ENCODE data around the gene PNPLA6. TPM values are rescaled to one million over a fixed set of nuclear protein-coding genes. Genes with fewer than 3 reads are reported as not detected.

PNPLA6 gene
- polyA plus RNA-seq, 1 donor (not counting 4 experiments of a cell fraction or from before 2014, with no cell fraction given), result 22.4 TPM

DNA sequence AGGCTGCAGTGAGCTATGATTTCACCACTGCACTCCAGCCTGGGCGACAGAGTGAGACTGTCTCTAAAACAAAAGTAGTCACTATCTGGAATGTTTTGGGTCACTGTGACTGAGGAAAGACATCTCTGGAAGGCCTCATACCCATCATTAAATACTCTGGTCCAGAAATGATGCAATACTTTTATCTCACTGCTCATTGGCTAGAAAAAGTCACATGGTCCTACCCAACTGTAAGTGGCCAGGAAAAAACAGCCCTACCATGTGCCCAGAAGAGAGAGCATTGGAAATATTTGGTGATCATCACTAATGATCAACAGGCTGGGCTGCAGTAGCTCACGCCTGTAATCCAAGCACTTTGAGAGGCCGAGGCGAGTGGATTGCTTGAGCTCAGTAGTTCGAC, 29.8 kb downstream of the PNPLA6 start:
- Histone ChIP-seq H3K9me1 (ENCODE audit: control insufficient read depth, extremely low read depth, insufficient read depth, low read length) (no peaks in the 10 kb centered on the region), H3K4me1 (ENCODE audit: control insufficient read depth, extremely low read depth, insufficient read depth, low read length) (no peaks in the 10 kb centered on the region), H3K9ac (ENCODE audit: control insufficient read depth, extremely low read depth, insufficient read depth, low read length) (no peak overlapping the region), H3K9me3 (ENCODE audit: control insufficient read depth, low read depth, low read length) (no peaks in the 10 kb centered on the region), H3K36me3 (ENCODE audit: control insufficient read depth in 2 of 2, extremely low read depth in 1 of 2, insufficient read depth in 2 of 2, low read length in 2 of 2) (peaks cover 0 to 7% of the 10 kb centered on the region in 2 experiments), H3K79me2 (ENCODE audit: control insufficient read depth, insufficient read depth, low read length) (no peaks in the 10 kb centered on the region), H4K20me1 (ENCODE audit: control insufficient read depth, extremely low read depth, insufficient read depth, low read length) (no peaks in the 10 kb centered on the region), H3K27me3 (ENCODE audit: control insufficient read depth, extremely low read depth, insufficient read depth, low read length) (no peaks in the 10 kb centered on the region), H3K27ac (ENCODE audit: control insufficient read depth, insufficient read depth, low read length) (no peak overlapping the region), H3K4me2 (ENCODE audit: control insufficient read depth, extremely low read depth, insufficient read depth, low read depth, low read length) (no peak overlapping the region), H3K4me3 (ENCODE audit: control insufficient read depth in 2 of 3, extremely low read depth in 1 of 3, insufficient read depth in 2 of 3, low read depth in 1 of 3, low read length in 3 of 3) (no peak overlapping the region), H2AFZ (ENCODE audit: control insufficient read depth, low read length) (no peak overlapping the region)
- TF ChIP-seq, protein P1, sequence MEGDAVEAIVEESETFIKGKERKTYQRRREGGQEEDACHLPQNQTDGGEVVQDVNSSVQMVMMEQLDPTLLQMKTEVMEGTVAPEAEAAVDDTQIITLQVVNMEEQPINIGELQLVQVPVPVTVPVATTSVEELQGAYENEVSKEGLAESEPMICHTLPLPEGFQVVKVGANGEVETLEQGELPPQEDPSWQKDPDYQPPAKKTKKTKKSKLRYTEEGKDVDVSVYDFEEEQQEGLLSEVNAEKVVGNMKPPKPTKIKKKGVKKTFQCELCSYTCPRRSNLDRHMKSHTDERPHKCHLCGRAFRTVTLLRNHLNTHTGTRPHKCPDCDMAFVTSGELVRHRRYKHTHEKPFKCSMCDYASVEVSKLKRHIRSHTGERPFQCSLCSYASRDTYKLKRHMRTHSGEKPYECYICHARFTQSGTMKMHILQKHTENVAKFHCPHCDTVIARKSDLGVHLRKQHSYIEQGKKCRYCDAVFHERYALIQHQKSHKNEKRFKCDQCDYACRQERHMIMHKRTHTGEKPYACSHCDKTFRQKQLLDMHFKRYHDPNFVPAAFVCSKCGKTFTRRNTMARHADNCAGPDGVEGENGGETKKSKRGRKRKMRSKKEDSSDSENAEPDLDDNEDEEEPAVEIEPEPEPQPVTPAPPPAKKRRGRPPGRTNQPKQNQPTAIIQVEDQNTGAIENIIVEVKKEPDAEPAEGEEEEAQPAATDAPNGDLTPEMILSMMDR (optimal IDR thresholded peaks at IDR 0.05 in 1 of 3, IDR thresholded peaks at IDR 0.05 in 1 of 3, conservative IDR thresholded peaks at IDR 0.05 in 1 of 3; ENCODE audit: extremely low read depth in 1 of 3, insufficient read depth in 2 of 3, low read length in 3 of 3), result no peak
- TF ChIP-seq EZH2 (IDR thresholded peaks at IDR 0.05; ENCODE audit: low read length), result no peak
- FAIRE-seq (no peak), DNase-seq (ENCODE audit: low read depth, low spot score) (no peak)
- dilution Hi-C loops (cut with MboI; ENCODE audit: extremely low pct_ligation_motif_present, low sequenced_read_pairs), result no loop called here

DNA sequence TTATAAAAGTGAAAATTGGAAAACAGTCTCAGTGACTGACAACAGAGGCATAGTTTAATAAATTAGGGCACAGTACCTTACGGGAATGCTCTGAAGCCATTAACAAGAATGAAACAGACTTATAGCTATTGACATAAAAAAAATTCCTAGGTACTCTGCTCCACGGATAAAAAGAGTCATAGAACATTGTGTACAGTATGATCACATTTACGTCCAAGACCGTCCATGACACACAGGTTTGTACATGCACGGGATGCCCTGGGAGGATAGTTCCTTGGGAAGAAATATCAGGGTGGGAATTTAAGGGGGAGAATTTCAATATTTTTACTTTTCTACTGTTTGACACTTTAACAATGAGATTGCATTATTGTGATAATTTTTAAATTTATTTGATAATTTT, 35.2 kb downstream of the PNPLA6 start:
- Histone ChIP-seq H3K27me3 (ENCODE audit: control insufficient read depth, extremely low read depth, insufficient read depth, low read length) (no peaks in the 10 kb centered on the region), H3K79me2 (ENCODE audit: control insufficient read depth, insufficient read depth, low read length) (no peaks in the 10 kb centered on the region), H3K36me3 (ENCODE audit: control insufficient read depth in 2 of 2, extremely low read depth in 1 of 2, insufficient read depth in 2 of 2, low read length in 2 of 2) (no peaks in the 10 kb centered on the region), H3K9ac (ENCODE audit: control insufficient read depth, extremely low read depth, insufficient read depth, low read length) (peak overlapping the region; percentile 15), H3K4me2 (ENCODE audit: control insufficient read depth, extremely low read depth, insufficient read depth, low read depth, low read length) (peak overlapping the region; percentile 64), H4K20me1 (ENCODE audit: control insufficient read depth, extremely low read depth, insufficient read depth, low read length) (no peaks in the 10 kb centered on the region), H2AFZ (ENCODE audit: control insufficient read depth, low read length) (peak overlapping the region; percentile 33), H3K4me3 (ENCODE audit: control insufficient read depth in 2 of 3, extremely low read depth in 1 of 3, insufficient read depth in 2 of 3, low read depth in 1 of 3, low read length in 3 of 3) (no peak overlapping the region), H3K9me3 (ENCODE audit: control insufficient read depth, low read depth, low read length) (no peaks in the 10 kb centered on the region), H3K9me1 (ENCODE audit: control insufficient read depth, extremely low read depth, insufficient read depth, low read length) (no peaks in the 10 kb centered on the region), H3K4me1 (ENCODE audit: control insufficient read depth, extremely low read depth, insufficient read depth, low read length) (peaks cover 12% of the 10 kb centered on the region), H3K27ac (ENCODE audit: control insufficient read depth, insufficient read depth, low read length) (peak overlapping the region; percentile 26)
- dilution Hi-C loops (cut with MboI; ENCODE audit: extremely low pct_ligation_motif_present, low sequenced_read_pairs), result no loop called here
- no peak for TF ChIP-seq EZH2 (IDR thresholded peaks at IDR 0.05; ENCODE audit: low read length)
- TF ChIP-seq, protein P1 (optimal IDR thresholded peaks at IDR 0.05 in 1 of 3, IDR thresholded peaks at IDR 0.05 in 1 of 3, conservative IDR thresholded peaks at IDR 0.05 in 1 of 3; ENCODE audit: extremely low read depth in 1 of 3, insufficient read depth in 2 of 3, low read length in 3 of 3), result no peak
- FAIRE-seq (peak; percentile 32), DNase-seq (ENCODE audit: low read depth, low spot score) (no peak)

Measured in keratinocyte (primary cell).